HG03565 (cell line): ENCODE results near the gene AAK1.
"Not testable (repeated sequence)": the region's sequence is repeated elsewhere in the genome, so short reads cannot be mapped to it uniquely, and the experiment has no call there.

Experiments
- ATAC-seq: cut with Tn5 transposase; IDR thresholded peaks from one replicate; pipeline ENCODE4 v1.9.1; 2021; ENCODE audit warnings: mild to moderate bottlenecking, moderate library complexity; ENCODE audit not compliant: unreplicated experiment

Gene AAK1

DNA sequence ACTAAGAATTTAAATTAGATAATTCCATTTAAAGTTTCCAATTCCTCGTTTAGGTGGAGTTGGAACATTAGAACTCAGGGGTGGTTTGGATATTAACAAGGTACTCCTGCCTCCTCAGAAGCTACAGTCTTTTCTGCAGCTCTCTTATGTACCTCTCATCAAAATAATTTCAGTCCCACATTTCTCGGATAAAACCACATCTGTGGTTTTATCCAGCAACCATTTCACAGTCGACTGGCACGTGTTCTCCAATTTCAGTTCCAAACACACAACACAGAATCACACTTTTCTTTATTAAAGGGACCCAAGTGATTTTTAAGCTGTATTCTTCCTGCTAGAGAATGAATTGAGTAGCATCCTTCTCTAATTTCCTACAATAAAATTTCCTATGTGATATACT lies 183.6 kb downstream of the AAK1 start:
- ATAC-seq: no peak

- no peak for ATAC-seq
Measured at GRCh38 chr2:69456950-69457445, 186.5 kb downstream of the AAK1 start.

GRCh38 chr2:69456154-69456553 lies 187.4 kb downstream of the AAK1 start:
- ATAC-seq: no peak

DNA sequence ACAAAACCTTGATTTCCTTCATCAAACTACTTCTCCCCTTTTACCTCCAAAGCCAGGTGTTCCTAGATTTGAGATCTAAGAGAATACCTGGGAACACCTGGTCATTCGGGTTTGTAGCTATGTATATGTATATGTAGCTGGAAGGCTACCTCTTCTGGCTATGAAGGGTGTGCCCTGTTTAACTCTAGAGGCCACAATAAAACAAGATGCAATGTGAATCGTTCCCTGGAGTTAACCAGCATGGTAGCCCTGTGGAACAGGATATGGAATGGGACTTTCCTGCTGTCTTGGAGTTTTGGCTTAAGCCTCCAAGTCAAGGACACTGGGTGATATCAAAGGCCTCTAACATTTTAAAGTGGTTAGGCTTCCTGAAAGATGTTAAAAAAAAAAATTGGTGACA lies 188.6 kb downstream of the AAK1 start:
- ATAC-seq: no peak

GRCh38 chr2:69453475-69454129 lies 189.9 kb downstream of the AAK1 start:
- ATAC-seq: peak; percentile 95

GRCh38 chr2:69452687-69453086 lies 190.9 kb downstream of the AAK1 start:
- no peak for ATAC-seq

DNA sequence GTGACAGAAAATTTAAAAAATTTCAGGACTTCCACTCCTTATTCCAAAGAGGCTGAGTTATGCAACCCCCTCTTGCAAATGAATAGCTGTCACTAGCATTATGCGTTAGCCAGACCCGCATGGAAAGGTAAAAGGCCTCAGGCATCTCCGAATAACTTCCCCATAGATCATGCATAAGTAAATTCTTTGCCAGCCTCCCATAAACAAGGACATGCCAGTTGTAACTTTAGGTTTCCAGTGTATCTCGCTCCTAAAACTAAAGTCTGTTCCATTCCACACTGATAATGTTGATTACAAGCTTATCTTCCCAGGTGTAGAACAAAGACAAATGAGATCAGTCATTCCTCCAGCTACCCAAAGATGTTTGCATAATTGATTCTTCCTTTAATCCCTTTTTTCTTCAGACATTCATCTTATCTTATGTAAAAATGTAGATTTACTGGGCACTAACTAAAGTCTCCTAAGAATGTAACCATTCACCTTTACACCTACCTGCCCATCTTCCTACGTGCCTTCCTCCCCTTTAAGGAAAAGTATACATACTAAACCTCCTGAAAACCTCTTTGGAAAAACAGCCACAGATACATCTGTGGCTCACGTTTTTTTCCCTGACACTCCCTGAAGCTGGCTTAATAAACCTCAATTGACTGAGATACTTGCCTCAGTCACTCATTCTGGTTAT lies 192.7 kb downstream of the AAK1 start:
- no peak for ATAC-seq

DNA sequence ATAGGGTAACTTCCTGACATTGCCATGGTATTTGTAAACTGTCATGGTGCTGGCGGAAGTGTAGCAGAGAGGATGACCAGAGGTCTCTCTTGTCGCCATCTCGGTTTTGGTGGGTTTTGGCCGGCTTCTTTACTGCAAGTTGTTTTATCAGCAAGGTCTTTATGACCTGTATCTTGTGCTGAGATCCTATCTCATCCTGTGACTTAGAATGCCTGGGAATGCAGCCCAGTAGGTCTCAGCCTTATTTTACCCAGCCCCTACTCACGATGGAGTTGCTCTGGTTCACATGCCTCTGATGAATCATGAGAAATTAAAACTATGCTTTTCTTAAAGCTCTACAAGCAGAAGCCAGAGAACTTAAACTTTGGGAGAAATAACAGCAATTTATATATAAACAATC lies 193.6 kb downstream of the AAK1 start:
- no peak for ATAC-seq

DNA sequence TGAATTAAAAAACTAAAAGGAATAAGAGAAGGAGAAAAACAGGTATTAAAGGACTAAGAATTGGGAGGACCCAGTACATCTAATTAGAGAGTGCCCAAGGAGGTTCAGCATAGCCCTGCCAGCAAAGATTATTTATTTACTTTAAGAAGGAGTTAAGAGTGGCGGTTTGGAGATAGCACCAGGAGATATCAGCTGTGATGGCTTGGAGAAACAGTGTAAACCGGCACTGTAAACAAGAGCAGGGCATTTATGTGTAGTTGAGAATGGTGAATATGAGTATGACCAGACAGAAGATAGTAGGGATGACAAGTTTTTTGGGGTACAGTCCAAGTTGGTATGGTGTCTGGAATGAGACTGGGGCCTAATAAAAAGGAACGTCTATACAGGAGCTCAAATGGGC lies 199.9 kb downstream of the AAK1 start:
- ATAC-seq: not testable (repeated sequence)

GRCh38 chr2:69439499-69439898 lies 204.0 kb downstream of the AAK1 start:
- ATAC-seq: not testable (repeated sequence)

GRCh38 chr2:69438580-69438979 lies 205.0 kb downstream of the AAK1 start:
- ATAC-seq: no peak

DNA sequence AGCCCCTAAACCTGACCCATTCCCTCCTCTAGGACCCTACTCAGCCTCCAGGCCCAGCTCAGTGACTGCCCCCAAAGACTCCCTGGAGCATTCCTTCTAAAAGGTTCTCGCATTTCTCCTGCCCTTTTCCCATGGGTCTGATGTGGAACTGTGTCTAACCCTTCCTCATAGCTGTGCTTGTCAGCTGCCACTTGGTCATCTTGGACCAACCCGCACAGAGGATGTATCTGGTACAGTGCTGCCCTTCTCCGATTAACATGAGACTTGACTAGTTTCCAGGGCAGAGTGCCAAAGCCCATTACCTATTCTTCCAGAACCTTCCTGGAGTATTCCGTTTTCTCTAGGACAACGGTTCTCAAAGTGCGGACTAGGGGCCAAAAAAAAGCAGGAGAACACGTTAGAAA lies 205.8 kb downstream of the AAK1 start:
- no peak for ATAC-seq

GRCh38 chr2:69436938-69437750 lies 206.4 kb downstream of the AAK1 start, which contains the start of gene NFU1:
NFU1 (minus strand) TSS chr2:69437435; CDS start chr2:69437422, 13 bp downstream.
- ATAC-seq: peak; percentile 96

DNA sequence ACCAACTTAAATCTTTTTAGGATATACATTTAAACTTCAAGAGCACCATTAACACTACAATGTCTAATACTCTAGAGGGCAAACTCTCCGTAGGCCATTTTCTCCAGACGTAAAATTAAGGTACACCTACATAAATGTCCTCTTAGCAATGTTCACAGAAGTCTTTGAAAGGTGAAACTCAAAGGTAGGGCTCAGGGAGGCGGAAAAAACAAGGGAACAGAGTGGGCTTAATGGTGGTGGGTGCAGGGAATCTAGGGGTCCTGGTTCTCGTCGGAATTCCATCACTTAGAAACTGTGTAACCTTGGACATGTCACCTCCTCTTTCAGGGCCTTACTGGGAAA lies 207.0 kb downstream of the AAK1 start:
- ATAC-seq: no peak

GRCh38 chr2:69434753-69435152 lies 208.8 kb downstream of the AAK1 start:
- ATAC-seq: no peak

GRCh38 chr2:69429491-69430183 lies 213.9 kb downstream of the AAK1 start:
- ATAC-seq: no peak

DNA sequence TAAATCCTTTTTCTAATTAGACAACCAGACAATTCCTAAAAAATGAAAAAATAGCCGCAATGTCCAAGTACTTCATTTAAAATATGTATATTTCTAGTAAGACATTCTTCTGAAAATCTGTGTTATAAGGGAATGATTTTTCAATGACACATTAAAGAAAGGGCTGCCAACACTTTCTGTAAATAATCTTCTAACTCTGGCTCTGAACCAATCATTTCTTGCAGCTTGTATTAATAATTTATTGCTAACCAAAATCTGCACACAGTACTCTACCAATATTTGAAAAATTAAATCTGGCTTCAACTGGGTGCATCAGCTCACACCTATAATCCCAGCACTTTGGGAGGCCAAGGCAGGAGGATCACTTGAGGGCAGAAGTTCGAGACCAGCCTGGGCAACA lies 214.6 kb downstream of the AAK1 start:
- ATAC-seq: no peak

GRCh38 chr2:69424419-69424818 lies 219.1 kb downstream of the AAK1 start:
- no peak for ATAC-seq

GRCh38 chr2:69422198-69422597 lies 221.3 kb downstream of the AAK1 start:
- ATAC-seq: no peak

DNA sequence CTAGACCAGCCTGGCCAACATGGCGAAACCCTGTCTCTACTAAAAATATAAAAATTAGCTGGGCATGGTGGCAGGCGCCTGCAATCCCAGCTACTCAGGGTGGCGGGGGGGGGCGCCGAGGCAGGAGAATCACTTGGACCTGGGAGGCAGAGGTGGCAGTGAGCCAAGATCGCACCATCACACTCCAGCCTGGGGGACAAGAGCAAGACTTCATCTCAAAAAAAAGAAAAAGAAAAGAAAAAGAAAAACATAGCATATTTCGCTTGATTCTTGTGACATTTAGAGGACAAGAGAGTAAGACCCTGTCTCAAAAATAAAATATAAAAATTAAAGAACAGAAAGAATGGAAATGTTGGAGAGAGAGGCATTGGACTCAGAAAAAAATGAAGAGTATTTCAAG lies 224.4 kb downstream of the AAK1 start:
- ATAC-seq: not testable (repeated sequence)

DNA sequence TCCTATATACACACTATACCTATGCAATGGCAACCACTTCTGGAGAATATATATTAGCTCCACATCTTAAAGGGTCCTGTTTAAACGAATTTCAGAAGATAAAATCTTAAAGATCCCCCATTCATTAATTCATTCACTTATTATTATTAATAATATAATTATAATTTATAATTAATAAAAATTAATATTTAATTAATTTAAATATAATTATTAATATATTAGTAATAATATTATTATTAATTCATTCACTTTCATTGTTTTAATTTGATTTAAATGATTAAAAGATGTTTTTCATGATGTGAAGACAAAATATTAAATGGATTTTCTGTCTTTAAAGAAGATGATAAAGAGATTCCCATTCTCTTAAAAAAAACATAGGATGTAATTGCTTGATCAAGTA lies 227.4 kb downstream of the AAK1 start:
- ATAC-seq: no peak
